ENCODE results near the gene PKD1L1.
"Not testable (repeated sequence)": the region's sequence is repeated elsewhere in the genome, so short reads cannot be mapped to it uniquely, and the experiment has no call there.

Gene PKD1L1

DNA sequence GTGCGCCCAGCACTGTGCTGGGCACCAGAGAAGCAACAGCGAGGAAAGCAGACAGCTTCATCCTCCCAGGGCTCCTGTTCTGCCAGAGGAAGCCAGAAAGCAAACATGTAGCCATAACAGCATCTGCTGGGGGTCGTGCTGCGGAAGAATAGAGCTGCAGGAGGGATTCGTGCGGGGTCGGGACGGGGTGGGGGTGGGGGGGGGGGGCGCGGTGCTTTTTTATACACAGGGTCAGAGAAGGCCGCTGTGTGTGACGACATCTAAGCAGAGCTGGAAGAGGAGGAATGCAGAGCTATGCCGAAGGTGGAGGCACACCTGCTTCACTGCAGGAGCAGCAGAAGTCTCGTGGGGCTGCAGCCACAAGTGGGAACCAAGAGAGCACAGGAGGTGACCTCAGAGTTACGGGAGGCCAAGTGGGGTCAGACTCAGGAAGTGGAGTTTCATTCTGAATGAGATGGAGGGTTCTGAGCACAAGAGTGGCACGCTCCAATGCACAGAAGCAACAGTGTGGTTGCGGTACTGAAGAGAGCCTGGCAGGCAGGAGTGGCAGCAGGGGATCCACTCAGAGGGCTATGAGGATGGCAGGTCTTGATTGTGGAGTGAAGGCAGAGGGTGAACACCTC is 11.1 kb downstream of the PKD1L1 start:
- DNase-seq = peak; percentile 26

DNA sequence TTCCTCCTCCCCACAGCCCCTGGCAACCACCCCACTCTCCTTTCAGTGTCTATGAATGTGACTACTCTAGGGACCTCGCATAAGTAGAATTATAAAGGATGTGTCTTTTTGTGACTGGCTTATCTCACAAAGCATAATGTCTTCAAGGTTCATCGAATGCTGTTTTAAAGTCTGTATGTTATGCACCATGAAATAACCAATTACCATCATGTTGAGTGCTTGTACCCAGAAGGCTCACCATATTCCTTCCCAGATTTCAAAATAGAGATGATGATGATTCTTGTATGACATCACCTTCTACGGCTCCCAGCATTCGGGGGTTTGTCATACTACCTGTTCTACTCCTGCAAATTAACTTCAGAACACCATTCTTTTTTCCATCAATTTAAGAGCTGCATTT is 11.9 kb downstream of the PKD1L1 start:
- DNase-seq = no peak

DNA sequence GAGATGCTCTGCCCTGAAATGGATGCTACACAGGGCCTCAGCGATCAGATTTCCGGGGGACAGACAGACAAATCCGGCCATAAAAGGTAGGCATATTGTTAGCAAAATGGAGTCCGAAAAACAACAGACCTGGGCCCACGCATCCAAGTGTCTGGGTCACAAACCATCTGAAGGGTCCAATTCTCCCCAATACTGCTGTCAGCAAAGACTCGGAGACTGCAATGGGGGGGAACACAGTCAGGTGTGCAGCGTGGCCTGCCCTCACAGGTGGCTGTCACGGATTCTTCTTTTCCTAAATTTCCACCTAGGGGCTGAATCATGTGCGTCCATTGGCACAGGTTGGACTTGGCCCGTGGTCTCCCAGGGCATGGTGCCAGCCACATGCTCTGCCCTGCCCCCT is 12.9 kb downstream of the PKD1L1 start:
- no peak for DNase-seq

DNA sequence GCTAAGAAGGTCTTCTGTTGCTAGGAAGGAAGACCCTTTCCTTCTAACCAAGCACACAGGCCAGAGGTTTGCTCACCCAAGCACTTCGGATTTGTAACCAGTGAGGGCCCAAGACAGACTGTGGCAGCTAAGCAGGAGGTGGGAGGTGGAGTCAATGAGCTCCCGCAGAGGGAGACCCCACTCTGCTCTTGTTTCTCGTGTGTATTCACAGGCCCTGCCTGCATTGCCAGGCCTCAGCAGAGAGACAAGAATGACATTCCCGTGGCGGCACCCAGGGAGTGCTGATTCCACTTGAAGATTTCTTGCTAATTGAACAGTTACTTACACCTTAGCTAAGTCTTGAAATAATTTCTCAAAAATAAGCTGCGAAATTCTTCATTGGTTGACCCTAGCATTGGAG is 13.4 kb downstream of the PKD1L1 start:
- peak; percentile 35 for DNase-seq

DNA sequence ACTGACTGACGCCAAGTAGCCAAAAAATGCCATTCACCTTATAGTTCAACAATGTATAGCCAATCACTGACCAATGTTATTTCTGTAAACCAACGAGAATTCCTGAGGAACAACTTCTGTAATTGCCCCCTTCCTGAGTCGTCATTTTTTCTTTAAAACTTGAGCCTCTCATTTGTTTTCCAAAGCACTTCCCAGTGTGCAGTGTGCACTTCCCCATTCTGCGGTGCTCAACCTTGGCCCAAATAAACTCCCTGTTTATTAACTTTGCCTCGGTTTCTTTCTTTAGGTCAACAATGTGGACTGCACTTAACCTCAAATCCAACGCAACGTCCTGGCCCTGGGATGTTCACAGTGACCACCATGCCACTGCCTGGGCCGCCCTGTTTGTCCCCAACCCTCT is 15.1 kb downstream of the PKD1L1 start:
- no peak for DNase-seq

DNA sequence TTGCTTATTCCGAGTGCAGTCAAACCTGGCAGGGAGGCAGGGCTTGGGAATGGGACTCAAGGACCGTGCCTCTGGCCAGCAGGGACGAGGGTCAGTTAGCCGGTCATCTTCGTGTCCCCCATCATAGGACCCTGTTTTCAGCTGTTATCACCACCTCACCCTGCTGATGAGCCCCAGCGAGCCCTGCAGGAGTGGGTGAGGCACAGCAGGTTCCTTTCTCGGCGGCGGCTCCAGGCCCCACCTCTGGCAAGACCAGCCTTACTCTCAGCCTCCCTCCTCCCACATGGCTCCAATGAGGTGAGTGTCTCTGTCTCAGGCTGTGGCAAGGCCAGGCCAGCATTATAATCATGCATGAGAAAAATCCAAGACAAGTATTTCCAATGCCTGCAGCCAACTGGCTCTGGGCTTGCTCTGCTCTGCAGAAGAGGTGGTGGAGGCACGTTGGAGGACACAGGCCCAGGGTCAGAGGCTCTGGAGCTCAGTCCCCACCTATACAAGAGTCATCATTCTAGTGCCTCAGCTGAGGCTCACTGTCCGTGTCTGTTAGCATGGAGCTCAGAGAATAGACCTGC is 15.7 kb downstream of the PKD1L1 start:
- DNase-seq = no peak

DNA sequence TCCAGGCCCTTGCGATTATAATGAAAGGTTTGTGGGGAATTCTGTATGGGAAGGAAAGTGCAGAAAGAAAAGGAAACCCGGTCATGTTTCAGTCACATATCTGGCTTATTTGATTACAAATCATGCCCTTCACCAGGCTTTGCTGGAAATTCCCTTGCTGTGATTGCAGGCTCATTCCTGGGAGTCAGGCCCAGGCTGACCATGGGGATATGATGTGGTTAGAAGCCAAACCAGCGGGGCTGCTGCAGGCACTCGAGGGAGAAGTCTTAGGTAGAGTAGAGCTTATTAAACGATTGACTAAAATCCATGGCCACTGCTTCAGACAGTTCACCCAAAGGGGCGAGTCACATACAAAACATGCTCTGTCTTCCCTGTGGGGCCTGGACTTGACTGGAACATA is 16.2 kb downstream of the PKD1L1 start:
- DNase-seq = no peak

DNA sequence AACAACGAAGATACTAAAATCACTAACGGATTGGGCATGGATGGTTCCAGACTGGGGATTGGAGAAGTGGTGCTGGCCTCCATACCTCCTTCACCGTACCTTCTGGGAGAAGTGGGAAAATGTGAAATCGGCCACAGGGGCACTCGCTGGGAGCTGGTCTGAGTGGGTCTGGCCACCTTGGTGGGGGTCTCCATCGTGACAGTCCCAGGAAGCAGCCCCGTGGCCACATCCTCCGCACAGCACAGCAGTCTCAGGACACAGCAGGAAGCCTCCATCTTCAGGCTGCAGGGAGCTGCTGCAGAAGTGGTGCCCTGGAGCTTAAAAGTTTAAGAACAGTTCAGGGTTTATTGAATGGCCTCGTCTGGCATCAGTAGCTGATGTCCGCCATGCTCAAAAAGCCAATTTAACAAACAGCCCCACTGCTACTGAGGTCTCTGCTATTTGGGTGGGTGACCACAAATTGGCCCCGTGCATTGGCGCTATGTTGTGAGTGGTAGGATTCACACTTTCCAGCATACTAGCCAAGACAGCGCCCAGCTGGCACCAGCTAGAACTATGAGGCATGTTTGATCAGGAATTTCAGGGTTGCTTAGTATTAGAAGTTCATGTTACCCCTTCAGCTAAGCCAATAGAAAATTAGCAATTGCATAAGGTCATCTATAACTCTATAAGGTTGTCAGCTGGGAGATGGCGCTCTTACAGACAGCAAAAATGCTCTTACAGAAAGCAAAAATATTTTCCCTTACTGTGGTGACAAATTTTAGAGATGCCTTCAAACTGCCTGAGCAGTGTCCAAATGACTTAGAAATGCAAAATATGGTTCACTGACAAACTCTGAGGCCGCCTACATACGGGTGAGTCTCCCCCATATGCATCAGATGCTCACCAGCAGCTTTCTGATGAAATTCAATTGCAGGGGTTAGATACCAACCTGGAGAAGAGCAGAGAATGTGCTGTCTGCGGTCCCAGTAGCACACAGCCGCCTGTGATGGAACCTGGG is 17.0 kb downstream of the PKD1L1 start:
- DNase-seq = no peak

DNA sequence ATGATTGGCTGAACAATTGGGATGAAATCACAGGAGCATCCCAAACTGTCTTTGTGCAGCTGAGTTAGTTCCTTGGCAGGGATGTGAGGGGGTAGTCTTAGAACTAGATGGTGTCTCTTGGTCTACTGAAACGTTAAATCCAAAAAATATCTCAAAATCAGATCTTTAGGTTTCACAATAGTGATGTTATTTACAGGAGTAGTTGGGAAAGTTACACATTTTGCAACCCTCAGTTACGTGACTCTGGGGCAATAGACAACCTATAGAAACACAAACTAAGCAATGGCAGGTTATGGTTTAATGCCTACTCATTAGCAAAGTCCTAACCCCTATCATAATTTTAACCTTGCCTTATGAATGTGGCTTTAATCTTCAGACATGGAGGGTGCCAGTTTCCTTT is 24.0 kb downstream of the PKD1L1 start:
- DNase-seq = no peak

DNA sequence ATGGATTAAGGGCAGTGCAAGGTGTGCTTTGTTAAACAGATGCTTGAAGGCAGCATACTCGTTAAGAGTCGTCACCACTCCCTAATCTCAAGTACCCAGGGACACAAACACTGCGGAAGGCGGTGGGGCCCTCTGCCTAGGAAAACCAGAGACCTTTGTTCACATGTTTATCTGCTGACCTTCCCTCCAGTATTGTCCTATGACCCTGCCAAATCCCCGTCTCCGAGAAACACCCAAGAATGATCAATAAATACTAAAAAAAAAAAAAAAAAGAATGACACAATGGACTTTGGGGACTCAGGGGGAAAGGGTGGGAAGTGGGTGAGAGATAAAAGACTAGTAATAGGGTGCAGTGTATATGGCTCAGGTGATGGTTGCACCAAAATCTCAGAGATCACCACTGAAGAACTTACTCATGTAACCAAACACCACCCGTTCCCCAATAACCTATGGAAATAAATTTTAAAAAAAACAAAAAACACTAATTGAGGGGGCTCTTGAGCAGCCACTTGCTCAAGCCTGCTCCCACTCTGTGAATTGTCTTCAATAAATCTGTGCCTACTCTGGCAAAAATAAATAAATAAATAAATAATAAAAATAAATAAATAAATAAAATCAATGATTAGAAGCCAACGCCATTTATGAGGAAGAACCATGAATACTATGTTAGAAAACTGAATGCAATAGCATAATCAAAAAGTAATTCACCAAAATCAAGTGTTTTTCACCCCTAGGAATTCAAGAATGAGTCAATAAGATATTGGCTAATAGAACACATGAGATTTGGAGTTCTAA is 25.0 kb downstream of the PKD1L1 start:
- not testable (repeated sequence) for DNase-seq

DNA sequence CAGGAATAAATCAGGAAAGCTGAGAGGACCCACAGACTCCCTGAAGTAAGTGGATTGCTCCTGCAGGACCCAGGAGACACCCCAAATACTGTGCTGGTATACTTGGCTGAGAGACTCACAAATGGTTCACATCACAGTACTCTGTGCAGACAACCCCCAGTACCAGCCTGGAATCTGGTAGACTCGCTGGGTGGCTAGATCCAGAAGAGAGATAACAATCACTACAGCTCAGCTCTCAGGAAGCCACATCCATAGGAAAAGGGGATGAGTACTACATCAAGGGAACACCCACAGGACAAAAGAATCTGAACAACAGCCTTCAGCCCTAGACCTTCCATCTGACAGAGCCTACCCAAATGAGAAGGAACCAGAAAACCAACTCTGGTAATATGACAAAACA is 31.8 kb downstream of the PKD1L1 start:
- not testable (repeated sequence) for DNase-seq

DNA sequence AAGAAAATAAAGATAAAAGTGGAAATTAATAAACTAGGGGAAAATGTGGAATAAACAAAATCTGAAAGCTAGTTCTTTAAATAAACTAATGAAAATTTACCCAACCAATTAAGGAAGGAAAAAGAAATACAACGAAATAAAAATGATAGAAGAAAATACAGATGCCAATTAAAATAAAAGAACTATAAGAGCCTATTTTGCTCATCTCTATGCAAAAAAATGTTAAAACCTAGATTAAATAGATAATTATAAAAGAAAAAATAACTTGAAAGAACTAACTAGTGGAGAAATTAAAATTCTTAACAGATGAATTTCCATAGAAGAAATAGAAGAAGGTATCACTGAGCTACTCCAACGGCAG is 32.7 kb downstream of the PKD1L1 start:
- no peak for DNase-seq

DNA sequence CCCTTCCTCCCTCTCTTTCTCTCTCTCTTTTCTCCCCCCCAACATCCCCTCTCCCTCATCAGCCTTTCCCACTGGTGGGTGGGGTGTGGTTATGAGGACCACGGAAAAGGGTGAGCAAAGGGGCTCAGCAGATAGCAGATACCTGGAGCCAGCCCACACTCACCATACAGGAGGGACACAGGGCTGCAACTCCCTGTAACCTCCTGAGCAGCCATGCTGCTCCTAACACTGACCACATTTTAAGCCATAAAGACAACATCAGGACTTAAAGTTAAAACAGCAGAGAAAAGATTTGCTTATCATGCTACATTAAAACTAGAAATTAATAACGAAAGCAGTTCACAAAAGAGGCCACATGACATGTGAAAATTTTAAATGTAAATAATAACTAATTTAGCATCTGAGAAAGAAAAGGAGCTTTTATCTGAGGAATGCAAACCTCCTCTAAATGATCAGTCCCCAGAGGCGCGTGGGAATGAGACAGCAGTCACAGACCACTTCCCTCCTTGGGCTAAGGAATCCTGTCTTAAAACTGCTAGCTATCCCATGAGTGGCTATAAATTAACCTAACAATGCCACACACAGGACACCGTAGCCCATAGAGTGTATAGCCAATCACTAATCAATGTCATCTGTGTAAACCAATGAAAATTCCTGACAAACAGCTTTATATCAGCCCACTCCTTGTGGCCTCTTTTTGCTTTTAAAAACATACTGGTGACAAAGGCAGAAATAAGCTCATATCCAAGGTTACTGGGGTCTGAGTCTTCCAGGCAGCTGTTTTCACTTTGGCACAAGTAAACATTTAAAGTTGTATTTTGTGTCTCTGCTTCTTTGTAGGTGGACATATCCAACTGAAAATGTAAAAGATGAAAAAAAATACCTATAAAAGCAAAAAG is 33.3 kb downstream of the PKD1L1 start:
- DNase-seq = no peak

DNA sequence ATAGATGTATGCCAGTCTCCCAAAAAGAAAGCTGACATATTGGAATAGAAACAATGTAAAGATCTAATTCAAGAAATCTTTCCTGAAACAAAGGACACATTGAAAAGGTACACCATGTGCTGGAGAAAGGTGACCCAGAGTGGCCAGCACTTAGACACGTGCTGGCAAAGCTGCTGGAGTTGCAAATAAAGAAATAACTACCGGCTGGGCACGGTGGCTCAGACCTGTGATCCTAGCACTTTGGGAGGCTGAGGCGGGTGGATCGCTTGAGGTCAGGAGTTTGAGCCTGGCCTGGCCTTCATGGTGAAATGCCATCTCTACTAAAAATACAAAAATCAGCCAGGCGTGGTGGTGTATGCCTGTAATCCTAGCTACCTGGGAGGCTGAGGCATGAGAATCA is 35.9 kb downstream of the PKD1L1 start:
- DNase-seq = no peak

DNA sequence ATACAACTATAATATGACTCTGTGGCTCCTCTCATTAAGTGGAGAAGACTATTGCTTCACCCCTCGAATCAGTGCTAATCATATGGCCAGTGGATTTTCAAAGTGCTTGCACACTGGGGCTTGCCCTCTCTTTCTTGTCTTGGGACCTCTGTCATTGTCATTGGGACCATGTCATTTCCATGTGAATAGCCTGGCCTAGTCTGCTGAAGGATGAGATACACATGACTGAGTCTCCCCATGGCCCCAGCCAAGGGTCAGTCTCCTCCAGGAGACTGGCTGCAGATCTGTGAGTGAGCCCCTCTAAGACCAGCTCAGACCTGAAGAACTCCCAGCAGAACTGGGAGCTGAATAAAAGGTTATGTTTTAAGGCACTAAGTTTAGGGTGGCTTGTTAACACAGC is 39.5 kb downstream of the PKD1L1 start:
- DNase-seq = no peak

DNA sequence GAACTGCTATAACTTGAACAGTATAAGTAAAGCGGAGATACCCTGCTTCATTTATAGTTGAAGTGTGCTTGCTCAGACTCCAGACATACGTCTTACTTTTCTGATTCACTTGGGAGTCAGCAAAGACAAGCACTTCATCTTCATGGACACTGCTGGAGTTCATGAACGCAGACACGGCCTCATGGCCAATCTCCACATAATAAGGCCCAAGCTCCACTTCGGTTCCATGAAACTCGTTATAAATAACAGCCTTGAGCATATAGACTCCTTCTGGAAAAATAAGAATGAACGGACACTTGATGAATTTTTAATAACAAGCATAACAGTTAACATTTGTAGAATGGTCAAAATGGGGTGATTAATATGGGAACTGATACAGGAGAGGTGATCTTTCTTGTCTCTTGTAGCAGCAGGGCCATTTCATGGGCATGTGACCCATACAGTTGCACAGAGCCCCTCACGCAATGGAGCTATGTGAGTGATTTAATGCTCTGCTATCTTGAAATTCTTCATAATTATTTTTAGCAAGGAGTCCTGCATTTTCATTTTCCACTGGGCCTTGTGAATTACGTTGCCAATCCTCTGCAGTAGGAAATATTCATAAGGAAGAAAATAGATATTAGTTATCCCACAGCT is 40.2 kb downstream of the PKD1L1 start:
- DNase-seq = no peak

DNA sequence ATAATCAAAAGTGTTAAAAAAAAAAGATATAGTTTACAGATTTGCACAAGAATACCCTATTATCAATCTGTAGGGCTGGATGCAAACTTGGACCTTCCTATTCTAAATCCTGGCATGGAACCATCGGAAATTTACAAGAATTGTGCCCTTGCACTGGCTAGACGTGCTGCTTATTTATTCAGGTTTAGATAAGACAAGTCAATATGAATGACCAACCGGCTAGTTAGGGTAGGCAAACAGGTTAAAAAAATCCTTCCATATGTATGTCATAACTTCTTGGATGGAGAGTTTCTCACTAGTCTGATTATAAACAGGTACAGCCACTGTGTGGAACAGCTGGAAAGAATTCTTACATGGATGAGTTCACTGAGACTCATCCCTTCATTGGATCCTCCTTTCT is 41.4 kb downstream of the PKD1L1 start:
- DNase-seq = no peak

DNA sequence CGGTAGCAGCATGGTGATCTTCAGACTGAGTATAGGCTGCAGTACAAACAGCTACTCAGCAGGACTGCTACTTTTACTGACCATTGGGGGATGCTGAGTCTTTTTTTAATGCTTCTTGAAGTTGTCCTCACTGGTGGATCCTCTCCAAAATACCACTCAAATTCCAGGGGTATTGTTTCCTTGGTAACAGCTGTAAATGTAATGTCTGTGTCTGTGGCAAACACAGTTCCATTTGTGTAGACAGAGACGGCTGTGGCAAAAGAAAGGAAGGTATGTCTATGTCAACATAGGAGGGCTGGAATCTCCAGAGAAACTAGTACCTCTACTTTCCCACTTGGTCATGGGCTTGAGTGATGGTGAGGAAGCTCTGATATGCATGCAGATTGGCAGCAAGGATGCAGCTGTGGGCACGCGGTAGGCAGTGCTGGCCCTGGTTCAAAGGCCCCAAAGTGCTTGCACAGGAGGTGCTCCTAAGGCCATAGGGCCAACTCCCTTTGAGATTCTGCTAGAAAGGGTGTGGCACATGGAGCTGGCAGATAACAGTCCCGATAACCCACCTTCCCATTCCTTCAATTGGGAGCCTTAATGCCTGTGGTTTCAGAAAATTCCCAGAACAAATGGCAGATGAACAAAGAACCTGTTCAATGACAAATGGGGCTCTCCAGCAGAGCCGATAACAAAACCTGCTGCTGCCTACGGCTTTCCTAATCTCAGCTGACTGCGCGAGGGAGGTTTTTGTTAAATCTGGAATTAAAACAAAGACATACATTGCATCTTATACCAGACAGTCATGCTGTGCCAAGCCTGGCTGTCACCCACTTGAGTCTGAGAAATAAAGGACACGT is 43.0 kb downstream of the PKD1L1 start:
- DNase-seq = no peak

DNA sequence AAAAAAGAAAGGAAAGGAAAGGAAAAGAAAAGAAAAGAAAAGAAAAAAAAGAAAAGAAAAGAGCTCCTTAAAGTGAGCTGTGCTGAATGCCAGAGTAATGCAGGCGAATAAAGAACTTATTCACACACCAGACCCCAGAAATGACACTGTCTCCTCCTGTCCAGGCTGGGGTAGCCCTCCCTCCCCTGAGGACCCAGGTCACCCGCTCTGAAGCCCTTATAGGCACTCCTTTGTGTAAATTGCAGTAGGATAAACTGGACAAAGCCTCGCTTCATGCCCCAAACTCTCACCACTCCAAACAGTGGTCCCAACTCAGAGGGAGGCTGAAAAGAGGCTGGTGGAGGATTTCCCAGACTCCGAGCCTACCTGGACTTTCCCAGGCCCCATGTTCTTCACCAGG is 46.3 kb downstream of the PKD1L1 start:
- no peak for DNase-seq

DNA sequence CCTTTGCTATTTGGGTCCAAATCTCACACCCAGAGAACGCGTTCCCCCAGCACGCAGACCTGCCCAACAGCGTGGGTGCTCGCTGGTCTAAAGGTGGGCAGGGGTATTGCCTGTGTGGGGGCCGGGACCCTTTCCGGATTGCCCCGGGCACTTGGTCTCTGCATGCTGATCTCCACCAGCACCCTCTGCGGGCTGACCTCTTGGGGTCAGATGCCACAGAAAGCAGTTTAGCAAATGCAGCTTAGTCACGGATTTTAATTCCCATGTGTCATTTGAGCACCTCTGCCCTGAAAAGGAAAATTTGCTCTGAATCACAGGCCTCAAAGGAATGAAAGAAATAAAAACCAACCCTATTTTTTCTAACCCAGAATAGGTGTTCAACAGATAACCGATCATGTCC is 46.7 kb downstream of the PKD1L1 start:
- DNase-seq = no peak

DNA sequence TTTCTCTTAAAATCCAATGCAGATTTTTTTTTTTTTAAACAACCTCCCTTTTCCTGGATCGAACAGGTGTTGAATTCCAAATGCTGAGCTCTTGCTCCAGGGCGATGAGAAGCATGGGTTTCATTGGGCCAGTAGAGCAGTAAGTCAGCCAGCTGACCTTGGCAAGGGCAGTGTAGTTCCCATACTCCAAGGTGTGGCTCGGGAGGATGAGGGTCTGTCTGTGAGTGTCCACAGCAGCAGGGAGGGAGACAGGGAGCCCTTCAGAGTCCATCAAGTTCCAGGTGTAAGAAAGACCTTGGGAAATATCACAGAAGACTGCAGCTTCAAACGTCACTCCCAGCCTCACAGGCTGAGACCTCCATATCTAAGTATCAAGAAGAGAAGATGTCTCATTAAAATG is 50.4 kb downstream of the PKD1L1 start:
- no peak for DNase-seq
